Endothelial cell of umbilical vein (primary cell): ENCODE measurements around the gene C1R. TPM values are rescaled to one million over a fixed set of nuclear protein-coding genes. Genes with fewer than 3 reads are reported as not detected.

Experiments used
- BruUV-seq: library from RNA; stranded (reverse); fragments of 400-500 nt; replicated peaks from 2 replicates; lab custom pipeline; 2021; lab: Mats Ljungman, UMichigan
- CTCF ChIA-PET: fragments of 300-600, 350-600 bp; sonication (Branson Sonifier 250); formaldehyde crosslinking; loops from one replicate; lab custom pipeline; 2021; ENCODE audit warnings: antibody characterized with exemption, inconsistent platforms; lab: Charles Lee
- POLR2A ChIA-PET: fragments of 300-600, 350-600 bp; sonication (Branson Sonifier 250); formaldehyde crosslinking; loops from one replicate; lab custom pipeline; 2021; ENCODE audit warnings: antibody characterized with exemption, inconsistent platforms; lab: Charles Lee
- DNase-seq: peaks from one replicate; pipeline ENCODE4 v3.0.0-alpha.2; 2011; ENCODE audit warnings: low read depth, low spot score
- FAIRE-seq: peaks from 2 replicates; lab custom pipeline; 2011; peaks lifted over from hg19 to GRCh38; lab: Jason Lieb, UNC
- H2AFZ ChIP-seq: 2 replicates; pipeline ENCODE4 v1.6.0; 2012; ENCODE audit warnings: low read depth, low read length, control low read depth, inconsistent platforms
- H3K27ac ChIP-seq: 2 replicates; pipeline ENCODE4 v1.5.1; 2011; ENCODE audit warnings: low read depth, mild to moderate bottlenecking, control low read depth, low read length, moderate library complexity; ENCODE audit not compliant: insufficient read depth
- H3K27me3 ChIP-seq, 2 experiments: 2 replicates each; pipeline versions ENCODE4 v1.6.0 to v1.6.1; 2011; ENCODE audit warnings: low read length in 2 of 2, mixed read lengths in 1 of 2; ENCODE audit not compliant: control insufficient read depth in 2 of 2, insufficient read depth in 2 of 2
- H3K36me3 ChIP-seq, 2 experiments: 2 replicates in 1 of 2; 3 replicates in 1 of 2; pipeline ENCODE4 v1.5.1; 2011; ENCODE audit warnings: low read length in 2 of 2, mild to moderate bottlenecking in 1 of 2, moderate library complexity in 1 of 2; ENCODE audit not compliant: control insufficient read depth in 2 of 2, insufficient read depth in 2 of 2; ENCODE audit errors: extremely low read depth in 1 of 2
- H3K4me1 ChIP-seq: 3 replicates; pipeline ENCODE4 v1.5.1; 2011; ENCODE audit warnings: mild to moderate bottlenecking, low read length; ENCODE audit not compliant: control insufficient read depth, insufficient read depth; ENCODE audit errors: extremely low read depth
- H3K4me2 ChIP-seq: 2 replicates; pipeline ENCODE4 v1.6.1; 2011; ENCODE audit warnings: low read length, control low read depth, mixed read lengths; ENCODE audit not compliant: insufficient read depth
- H3K4me3 ChIP-seq, 3 experiments: fragments of 200-600 bp in 1 of 3; sonication (generic), shearing (Covaris generic) in 1 of 3; replicated peaks in 1 of 3; 2 replicates each; pipeline ENCODE4 v1.5.1; 2011 to 2016; ENCODE audit warnings: control low read depth in 3 of 3, low read length in 3 of 3, mild to moderate bottlenecking in 2 of 3, inconsistent platforms in 1 of 3, low read depth in 1 of 3, moderate library complexity in 1 of 3; ENCODE audit not compliant: insufficient read depth in 1 of 3
- H3K79me2 ChIP-seq: 2 replicates; pipeline ENCODE4 v1.6.0; 2012; ENCODE audit warnings: low read length, inconsistent platforms; ENCODE audit not compliant: control insufficient read depth, insufficient read depth
- H3K9ac ChIP-seq: replicated peaks from 2 replicates; pipeline ENCODE3; 2011; ENCODE audit warnings: low read length, control low read depth; ENCODE audit not compliant: insufficient read depth; ENCODE audit errors: extremely low read depth
- H3K9me1 ChIP-seq: replicated peaks from 3 replicates; pipeline ENCODE4 v1.6.0; 2011; ENCODE audit warnings: mild to moderate bottlenecking, low read length; ENCODE audit not compliant: control insufficient read depth, insufficient read depth; ENCODE audit errors: extremely low read depth
- H3K9me3 ChIP-seq: replicated peaks from 2 replicates; pipeline ENCODE4 v1.5.1; 2012; ENCODE audit warnings: low read length, inconsistent platforms; ENCODE audit not compliant: control insufficient read depth, insufficient read depth
- H4K20me1 ChIP-seq: replicated peaks from 2 replicates; pipeline ENCODE3; 2011; ENCODE audit warnings: mild to moderate bottlenecking, low read length; ENCODE audit not compliant: control insufficient read depth, insufficient read depth; ENCODE audit errors: extremely low read depth
- CTCF ChIP-seq, 2 donors: IDR thresholded peaks; 1 replicate in 1 of 2; 2 replicates in 1 of 2; pipeline ENCODE4 v1.5.1; 2011; ENCODE audit warnings: low read length in 2 of 2, mild to moderate bottlenecking in 2 of 2, moderate library complexity in 2 of 2, control low read depth in 1 of 2, inconsistent platforms in 1 of 2, low read depth in 1 of 2; ENCODE audit not compliant: insufficient read depth in 1 of 2; ENCODE audit errors: extremely low read depth in 1 of 2
- EZH2 ChIP-seq: IDR thresholded peaks from 2 replicates; pipeline ENCODE4 v1.6.1; 2012; ENCODE audit warnings: borderline replicate concordance, low read depth, mild to moderate bottlenecking, moderate library complexity, low read length, inconsistent platforms; ENCODE audit not compliant: severe bottlenecking
- GATA2 ChIP-seq: IDR thresholded peaks from 2 replicates; pipeline ENCODE4 v1.7.0; 2011; ENCODE audit warnings: low read depth, mild to moderate bottlenecking, moderate library complexity, mixed read lengths, low read length; ENCODE audit not compliant: insufficient read length, insufficient read depth
- MAX ChIP-seq: IDR thresholded peaks from 2 replicates; pipeline ENCODE4 v1.6.1; 2011; ENCODE audit not compliant: insufficient read depth, insufficient read length
- dilution Hi-C: fragments of 300-500 bp; cut with MboI; formaldehyde crosslinking; loops from one replicate; pipeline ENCODE4 v1.15.0; 2019; ENCODE audit warnings: low sequenced_read_pairs; ENCODE audit not compliant: extremely low pct_ligation_motif_present
- intact Hi-C: fragments of 100-400 bp; cut with micrococcal nuclease; formaldehyde crosslinking; loops from one replicate; pipeline ENCODE4 v1.10.0; 2022
- polyA plus RNA-seq, 4 experiments: library from polyadenylated mRNA; depleted of rRNA in 3 of 4; stranded (reverse) in 3 of 4; unstranded in 1 of 4; fragments of >200 nt; gene quantifications; 2 replicates each; pipeline versions ENCODE4 v1.2.1 to v1.2.3, GENCODE V29; 2011 to 2012; ENCODE audit warnings: missing spikeins in 1 of 4
- total RNA-seq: library from RNA; stranded (reverse); gene quantifications from 2 replicates; pipeline ENCODE4 v1.2.3, GENCODE V29; 2021

Gene C1R
- total and polyA plus RNA-seq, 2 donors (not counting 3 experiments of a cell fraction or from before 2014, with no cell fraction given), result 3.6 to 5.8 TPM

GRCh38 chr12:7060353-7060954 is 31.8 kb downstream of the C1R start, which contains the start of gene C1S:
Gene C1S, plus strand, starts transcription at chr12:7060718. Its CDS starts 1,195 bp downstream, at chr12:7061913.
- no TSS peak for BruUV-seq
- CTCF ChIA-PET, result interaction anchor here (0.7 to 4.3 kb wide), 8 partner anchors 8 to 116 kb away, joined by 3 to 21 read pairs (median 3); partner anchors contain the start of gene C1RL

More at GRCh38 chr12:7060353-7060954, 31.8 kb downstream of the C1R start, which contains the start of gene C1S:
- FAIRE-seq (no peak), DNase-seq (peak; percentile 51)
- dilution Hi-C loops (no loop called here), intact Hi-C loops (no loop called here)
- no peak within 1 kb of the TSS for H3K9ac ChIP-seq
- H3K4me2 ChIP-seq, result no peak within 1 kb of the TSS
- H3K27ac ChIP-seq, result no peak within 1 kb of the TSS
- H2AFZ ChIP-seq, result no peak within 1 kb of the TSS
- H3K79me2 ChIP-seq, result no peaks in the 10 kb centered on the region
- no peak within 1 kb of the TSS for H3K4me3 ChIP-seq
- TF ChIP-seq CTCF (IDR thresholded peaks at IDR 0.05; ENCODE audit: extremely low read depth in 1 of 2, insufficient read depth in 1 of 2, low read depth in 1 of 2, low read length in 2 of 2) (peak in 1 of 2 donors; percentile 39), GATA2 (no peak), MAX (no peak), EZH2 (no peak)
- no peaks in the 10 kb centered on the region for H4K20me1 ChIP-seq
- no peaks in the 10 kb centered on the region for H3K4me1 ChIP-seq
- H3K9me1 ChIP-seq, result no peaks in the 10 kb centered on the region
- H3K36me3 ChIP-seq, result no peaks in the 10 kb centered on the region
- H3K27me3 ChIP-seq, result peaks cover 22 to 24% of the 10 kb centered on the region in 2 experiments
- POLR2A ChIA-PET, result no interaction called here
- no peaks in the 10 kb centered on the region for H3K9me3 ChIP-seq
